ENCODE measurements around the gene ABCA2. TPM values are rescaled to one million over a fixed set of nuclear protein-coding genes. Genes with fewer than 3 reads are reported as not detected.

The ABCA2 gene
- total RNA-seq, 1 experiment from 2014 or later, result 114 TPM

GRCh38 chr9:137057545-137057944 lies 29.5 kb upstream of the ABCA2 start:
- RAD21 ChIA-PET (ENCODE audit: low non-redundant PET in 1 of 2, low total read pairs in 2 of 2, uncharacterized antibody in 2 of 2, unreplicated experiment in 2 of 2), result no interaction called here
- peaks cover 22 to 41% of the 10 kb centered on the region in 2 experiments for H3K4me1 ChIP-seq (ENCODE audit: control insufficient read depth in 1 of 2, insufficient read depth in 2 of 2, low read length in 2 of 2)
- intact Hi-C loops (cut with micrococcal nuclease), result no loop called here
- no peaks in the 10 kb centered on the region for H3K36me3 ChIP-seq (ENCODE audit: control insufficient read depth in 1 of 2, insufficient read depth in 2 of 2, low read length in 2 of 2)
- TF ChIP-seq POLR2A (IDR thresholded peaks at IDR 0.05; ENCODE audit: borderline replicate concordance, extremely low read depth, insufficient read depth, insufficient read length) (no peak), FOSL1 (IDR thresholded peaks at IDR 0.05; ENCODE audit: low read depth) (no peak), CEBPB (IDR thresholded peaks at IDR 0.05; ENCODE audit: low read depth) (no peak), SP1 (IDR thresholded peaks at IDR 0.05; ENCODE audit: low read depth) (no peak), JUND (IDR thresholded peaks at IDR 0.05) (no peak), ZNF274 (IDR thresholded peaks at IDR 0.05; ENCODE audit: low read depth, low read length) (no peak), EZH2phosphoT487 (IDR thresholded peaks at IDR 0.05; ENCODE audit: borderline replicate concordance) (no peak), EZH2 (IDR thresholded peaks at IDR 0.05) (no peak), TCF7L2 (IDR thresholded peaks at IDR 0.05; ENCODE audit: borderline replicate concordance, extremely low read depth, insufficient read depth, insufficient read length) (no peak), CBX3 (IDR thresholded peaks at IDR 0.05; ENCODE audit: low read depth) (no peak)
- TF ChIP-seq, protein P1, sequence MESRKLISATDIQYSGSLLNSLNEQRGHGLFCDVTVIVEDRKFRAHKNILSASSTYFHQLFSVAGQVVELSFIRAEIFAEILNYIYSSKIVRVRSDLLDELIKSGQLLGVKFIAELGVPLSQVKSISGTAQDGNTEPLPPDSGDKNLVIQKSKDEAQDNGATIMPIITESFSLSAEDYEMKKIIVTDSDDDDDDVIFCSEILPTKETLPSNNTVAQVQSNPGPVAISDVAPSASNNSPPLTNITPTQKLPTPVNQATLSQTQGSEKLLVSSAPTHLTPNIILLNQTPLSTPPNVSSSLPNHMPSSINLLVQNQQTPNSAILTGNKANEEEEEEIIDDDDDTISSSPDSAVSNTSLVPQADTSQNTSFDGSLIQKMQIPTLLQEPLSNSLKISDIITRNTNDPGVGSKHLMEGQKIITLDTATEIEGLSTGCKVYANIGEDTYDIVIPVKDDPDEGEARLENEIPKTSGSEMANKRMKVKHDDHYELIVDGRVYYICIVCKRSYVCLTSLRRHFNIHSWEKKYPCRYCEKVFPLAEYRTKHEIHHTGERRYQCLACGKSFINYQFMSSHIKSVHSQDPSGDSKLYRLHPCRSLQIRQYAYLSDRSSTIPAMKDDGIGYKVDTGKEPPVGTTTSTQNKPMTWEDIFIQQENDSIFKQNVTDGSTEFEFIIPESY (IDR thresholded peaks at IDR 0.05; ENCODE audit: extremely low read depth, insufficient replicate concordance, low read length), result no peak
- H3K27ac ChIP-seq (ENCODE audit: low read depth, low read length), result no peak overlapping the region
- H3K9me3 ChIP-seq (ENCODE audit: control insufficient read depth in 1 of 2, insufficient read depth in 1 of 2, low read depth in 1 of 2, low read length in 2 of 2), result no peaks in the 10 kb centered on the region
- no peak overlapping the region for H3K4me2 ChIP-seq (ENCODE audit: low read length)
- POLR2A ChIA-PET, result no interaction called here
- ATAC-seq (no peak), DNase-seq (ENCODE audit: low read depth, low spot score) (no peak)
- H3K27me3 ChIP-seq (ENCODE audit: insufficient read depth, low read length), result no peaks in the 10 kb centered on the region
- CTCF ChIA-PET, result interaction anchor here (0.9 to 3.1 kb wide), 3 partner anchors 10 to 28 kb away, joined by 4 to 14 read pairs (median 6); partner anchors contain the start of gene SAPCD2
- H3K9me2 ChIP-seq (ENCODE audit: insufficient read depth), result no peaks in the 10 kb centered on the region
- no TSS peak for BruUV-seq (replicated peaks)
- H2AFZ ChIP-seq (ENCODE audit: low read depth, low read length, poor library complexity, severe bottlenecking), result no peak overlapping the region
- no peak overlapping the region for H3K9ac ChIP-seq (ENCODE audit: low read length)
- no peak overlapping the region for H3K4me3 ChIP-seq (replicated peaks in 1 of 2; ENCODE audit: low read depth in 1 of 2, low read length in 2 of 2)
- no peaks in the 10 kb centered on the region for H3K79me2 ChIP-seq (ENCODE audit: insufficient read depth, low read length)
- H4K20me1 ChIP-seq (ENCODE audit: insufficient read depth), result no peaks in the 10 kb centered on the region

All from HCT116 (cell line).